Coronary artery (tissue), 2 donors: ENCODE measurements around the gene URGCP.

Experiments used
- DNase-seq: peaks from one replicate; pipeline ENCODE4 v3.0.0-alpha.2; 2017; ENCODE audit warnings: low spot score
- H3K27ac ChIP-seq, 2 donors: fragments of 200-600 bp; sonication (generic); one replicate each; pipeline ENCODE4 v1.5.1; 2016 to 2019
- H3K4me3 ChIP-seq: fragments of 200-600 bp; sonication (generic); 2 replicates; pipeline ENCODE4 v1.5.1; 2016; ENCODE audit warnings: mild to moderate bottlenecking, moderate library complexity
- TF ChIP-seq, protein P1 (sequence below): fragments of 200-600 bp; sonication (generic); IDR thresholded peaks from one replicate; pipeline ENCODE4 v1.5.1; 2019; ENCODE audit warnings: antibody characterized with exemption

Gene URGCP

GRCh38 chr7:43931346-43931745 lies 24.9 kb upstream of the URGCP start:
- no peak overlapping the region for H3K4me3 ChIP-seq
- H3K27ac ChIP-seq: no peak overlapping the region
- no peak for DNase-seq
- TF ChIP-seq, protein P1, sequence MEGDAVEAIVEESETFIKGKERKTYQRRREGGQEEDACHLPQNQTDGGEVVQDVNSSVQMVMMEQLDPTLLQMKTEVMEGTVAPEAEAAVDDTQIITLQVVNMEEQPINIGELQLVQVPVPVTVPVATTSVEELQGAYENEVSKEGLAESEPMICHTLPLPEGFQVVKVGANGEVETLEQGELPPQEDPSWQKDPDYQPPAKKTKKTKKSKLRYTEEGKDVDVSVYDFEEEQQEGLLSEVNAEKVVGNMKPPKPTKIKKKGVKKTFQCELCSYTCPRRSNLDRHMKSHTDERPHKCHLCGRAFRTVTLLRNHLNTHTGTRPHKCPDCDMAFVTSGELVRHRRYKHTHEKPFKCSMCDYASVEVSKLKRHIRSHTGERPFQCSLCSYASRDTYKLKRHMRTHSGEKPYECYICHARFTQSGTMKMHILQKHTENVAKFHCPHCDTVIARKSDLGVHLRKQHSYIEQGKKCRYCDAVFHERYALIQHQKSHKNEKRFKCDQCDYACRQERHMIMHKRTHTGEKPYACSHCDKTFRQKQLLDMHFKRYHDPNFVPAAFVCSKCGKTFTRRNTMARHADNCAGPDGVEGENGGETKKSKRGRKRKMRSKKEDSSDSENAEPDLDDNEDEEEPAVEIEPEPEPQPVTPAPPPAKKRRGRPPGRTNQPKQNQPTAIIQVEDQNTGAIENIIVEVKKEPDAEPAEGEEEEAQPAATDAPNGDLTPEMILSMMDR: no peak

DNA sequence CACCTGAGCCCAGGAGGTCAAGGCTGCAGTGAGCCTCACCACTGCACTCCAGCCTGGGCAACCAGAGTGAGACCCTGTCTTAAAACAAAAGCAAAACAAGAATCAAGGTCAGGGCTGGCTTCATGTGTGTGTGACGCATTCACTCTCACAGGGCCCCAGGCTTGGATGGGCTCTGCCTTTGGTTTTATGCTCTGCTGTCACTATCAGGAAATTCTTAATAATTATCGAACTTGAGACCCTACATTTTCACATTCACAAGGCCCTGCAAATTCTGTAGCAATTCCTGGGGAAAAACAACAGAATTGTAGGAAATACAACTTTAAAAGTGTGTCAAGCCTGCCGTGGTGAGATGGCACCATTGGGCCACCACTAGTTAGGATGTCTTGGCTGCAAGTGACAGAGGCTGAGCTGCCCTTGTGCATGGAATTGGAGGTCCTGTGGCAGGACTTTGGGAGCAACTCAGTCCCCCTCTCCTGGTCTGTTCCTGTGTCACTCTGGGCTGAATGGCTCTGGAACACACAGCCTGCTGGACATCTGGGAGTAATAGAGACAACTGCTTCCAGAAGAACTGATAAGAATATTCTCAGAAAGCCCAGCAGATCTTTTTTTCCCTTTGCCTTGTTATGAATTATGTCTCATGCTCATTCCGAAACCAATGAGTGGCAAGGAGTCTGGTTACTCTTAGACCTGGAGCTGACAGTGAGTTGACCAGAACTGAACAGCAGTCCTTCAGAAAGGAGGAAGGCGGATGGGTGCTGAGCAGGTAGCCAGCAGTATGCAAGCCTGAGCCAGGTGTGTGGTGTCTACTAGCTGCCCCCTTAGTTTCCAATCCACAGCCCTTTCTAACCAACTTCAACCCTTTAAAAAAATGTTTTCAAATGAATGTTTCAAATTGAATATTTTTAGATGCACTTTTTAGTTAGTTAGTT lies 23.4 kb upstream of the URGCP start:
- Histone ChIP-seq H3K4me3 (no peak overlapping the region), H3K27ac (no peak overlapping the region)
- TF ChIP-seq, protein P1: no peak
- DNase-seq: no peak

GRCh38 chr7:43927810-43928209 lies 21.4 kb upstream of the URGCP start:
- TF ChIP-seq, protein P1: no peak
- DNase-seq: no peak
- Histone ChIP-seq H3K27ac (no peak overlapping the region), H3K4me3 (no peak overlapping the region)

DNA sequence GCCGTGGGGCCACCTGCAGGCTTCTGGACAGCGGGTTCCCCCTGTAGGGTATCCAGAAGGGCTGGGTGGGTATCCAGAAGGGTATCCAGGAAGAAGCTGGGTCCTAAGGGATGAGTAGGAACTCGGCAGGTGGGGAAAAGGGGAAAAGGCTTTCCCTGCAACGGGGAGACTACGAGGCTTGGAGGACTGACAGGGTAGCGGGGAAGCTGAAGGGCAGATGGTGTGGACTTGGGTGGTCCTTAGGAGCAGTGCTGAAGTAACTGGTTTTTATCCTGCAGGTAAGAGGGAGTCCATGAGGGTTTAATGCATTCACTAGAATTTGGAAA lies 20.4 kb upstream of the URGCP start:
- peak overlapping the region; percentile 90 to 96 for H3K27ac ChIP-seq
- H3K4me3 ChIP-seq: peak overlapping the region; percentile 89
- no peak for DNase-seq
- TF ChIP-seq, protein P1: no peak

GRCh38 chr7:43925984-43926797 lies 19.8 kb upstream of the URGCP start, which contains the start of gene UBE2D4:
Gene UBE2D4 (plus strand): TSS chr7:43926436. CDS start chr7:43926533, 97 bp downstream.
- Histone ChIP-seq H3K4me3 (peak within 1 kb of the TSS; percentile 89), H3K27ac (peak within 1 kb of the TSS; percentile 90 to 96)
- DNase-seq: peak; percentile 86
- TF ChIP-seq, protein P1: no peak

GRCh38 chr7:43922726-43923125 lies 16.3 kb upstream of the URGCP start:
- no peak for DNase-seq
- no peak overlapping the region for H3K27ac ChIP-seq
- TF ChIP-seq, protein P1: no peak
- H3K4me3 ChIP-seq: no peak overlapping the region
